ENCODE results near the gene ABCA13. TPM values are rescaled to one million over a fixed set of nuclear protein-coding genes. Genes with fewer than 3 reads are reported as not detected.
"Not testable (repeated sequence)": the region's sequence is repeated elsewhere in the genome, so short reads cannot be mapped to it uniquely, and the experiment has no call there.

The ABCA13 gene
- total RNA-seq, 1 donor from 2014 or later, result 0.20 TPM

DNA sequence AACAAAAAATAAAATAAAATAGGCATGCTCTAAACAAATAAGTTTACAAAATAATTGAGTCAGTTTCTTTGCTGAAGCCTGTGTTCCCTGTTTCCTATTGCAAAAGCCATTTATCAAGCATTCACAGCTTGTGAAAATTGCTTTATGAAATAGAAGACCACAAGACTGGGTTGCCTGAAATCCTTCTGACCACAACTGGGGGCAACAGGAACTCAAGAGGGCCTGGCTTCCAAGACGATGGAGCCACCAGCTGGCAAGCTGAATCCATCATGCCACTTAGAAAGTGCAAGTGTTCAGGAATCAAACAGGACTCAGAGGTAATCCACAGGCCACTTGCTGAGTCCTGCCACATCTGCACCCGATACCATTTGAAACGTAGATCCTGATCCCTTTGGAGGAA is 752 bp upstream of the ABCA13 start:
- intact Hi-C loops (cut with micrococcal nuclease), result no loop called here
- ATAC-seq (no peak), DNase-seq (no peak)

DNA sequence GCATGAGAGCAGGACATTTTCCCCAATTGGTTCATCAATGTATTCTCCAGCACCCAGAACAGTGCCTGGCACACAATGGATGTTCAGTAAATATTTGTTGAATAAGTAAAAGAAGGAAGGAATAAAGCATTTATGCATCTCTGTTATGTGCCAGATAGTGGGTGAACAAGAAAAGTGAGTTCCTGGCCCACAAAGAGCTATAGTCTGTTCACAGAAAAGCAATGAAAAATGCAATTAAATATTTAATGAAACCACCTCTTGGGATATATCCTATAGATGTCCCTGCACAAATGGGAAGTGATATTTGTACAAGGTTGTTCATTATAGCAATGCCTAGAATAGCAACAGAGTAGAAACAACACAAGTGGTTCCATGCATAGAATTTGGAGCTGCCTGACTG is 2.1 kb downstream of the ABCA13 start:
- no peak for DNase-seq
- intact Hi-C loops (cut with micrococcal nuclease), result no loop called here
- ATAC-seq, result no peak

DNA sequence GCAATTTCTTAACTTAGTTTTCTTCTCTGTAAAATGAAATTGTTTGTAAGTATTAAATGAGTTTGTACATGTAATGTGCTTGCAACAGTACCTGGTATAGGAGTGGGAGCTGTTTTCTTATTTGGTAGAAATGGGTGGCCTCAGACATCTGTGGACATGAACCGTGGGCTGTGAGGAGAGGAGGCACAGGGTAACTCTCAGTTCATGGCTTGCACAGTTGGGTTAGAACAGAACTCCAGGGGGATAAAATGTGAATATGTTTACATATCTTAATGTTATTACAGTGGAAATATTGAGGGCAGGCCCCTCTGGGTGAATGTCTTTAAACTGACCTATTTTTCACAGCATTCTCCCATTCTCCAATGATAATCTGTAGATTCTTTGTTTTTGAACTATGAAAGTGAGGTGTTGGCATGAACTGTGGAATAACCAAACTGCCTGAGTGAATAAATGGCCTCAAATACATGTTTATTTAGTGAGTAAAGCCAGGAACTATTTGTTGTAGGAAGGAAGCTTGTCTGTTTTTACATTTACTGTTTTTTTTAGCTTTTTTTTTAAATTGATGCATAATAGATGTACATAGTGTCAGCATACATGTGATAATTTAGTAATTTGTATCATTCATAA is 2.6 kb downstream of the ABCA13 start:
- intact Hi-C loops (cut with micrococcal nuclease), result no loop called here
- DNase-seq, result no peak
- no peak for ATAC-seq

DNA sequence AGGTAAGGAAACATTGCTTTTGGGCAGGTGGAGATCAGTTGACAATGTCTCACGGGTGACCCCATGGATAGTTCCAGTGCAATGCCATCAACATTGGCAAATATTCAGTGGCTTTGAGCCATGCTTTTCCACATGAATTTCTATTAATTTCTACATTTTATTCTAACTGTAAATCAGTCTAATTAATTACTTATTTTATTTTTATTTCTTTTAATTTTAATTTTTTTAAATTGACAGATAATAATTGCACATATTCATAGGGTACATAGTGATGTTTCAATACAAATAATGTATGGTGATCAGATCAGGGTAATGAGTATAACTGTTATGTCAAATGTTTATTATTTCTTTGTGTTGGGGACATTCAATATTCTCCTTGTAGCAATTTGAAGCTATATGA is 3.8 kb downstream of the ABCA13 start:
- no peak for DNase-seq
- no peak for ATAC-seq
- intact Hi-C loops (cut with micrococcal nuclease), result no loop called here

DNA sequence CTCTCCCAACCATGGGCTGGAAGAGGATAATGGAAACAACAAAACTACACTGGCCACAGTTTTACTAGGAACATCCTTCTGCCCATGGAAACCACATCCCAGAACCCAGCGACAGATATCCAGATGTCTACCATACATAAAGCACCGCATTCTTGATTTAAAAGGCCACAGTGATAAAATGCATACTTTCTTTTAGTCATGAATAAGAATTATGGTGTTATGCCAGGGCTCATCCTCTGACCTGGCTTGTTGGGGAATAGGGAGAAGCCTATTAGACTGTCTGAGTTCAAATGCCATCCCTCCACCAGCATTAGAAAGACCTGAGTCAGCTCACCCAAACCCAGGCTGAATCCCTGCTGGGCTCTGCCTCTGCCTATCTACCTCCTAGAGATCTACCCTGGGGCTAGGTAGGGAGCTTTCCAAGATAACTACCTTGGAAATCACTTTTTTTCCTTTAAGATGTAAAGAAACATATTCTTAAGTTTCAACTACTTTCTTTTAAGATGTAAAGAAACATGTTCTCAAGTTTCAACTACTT is 5.2 kb downstream of the ABCA13 start:
- ATAC-seq, result no peak
- no peak for DNase-seq
- intact Hi-C loops (cut with micrococcal nuclease), result no loop called here

DNA sequence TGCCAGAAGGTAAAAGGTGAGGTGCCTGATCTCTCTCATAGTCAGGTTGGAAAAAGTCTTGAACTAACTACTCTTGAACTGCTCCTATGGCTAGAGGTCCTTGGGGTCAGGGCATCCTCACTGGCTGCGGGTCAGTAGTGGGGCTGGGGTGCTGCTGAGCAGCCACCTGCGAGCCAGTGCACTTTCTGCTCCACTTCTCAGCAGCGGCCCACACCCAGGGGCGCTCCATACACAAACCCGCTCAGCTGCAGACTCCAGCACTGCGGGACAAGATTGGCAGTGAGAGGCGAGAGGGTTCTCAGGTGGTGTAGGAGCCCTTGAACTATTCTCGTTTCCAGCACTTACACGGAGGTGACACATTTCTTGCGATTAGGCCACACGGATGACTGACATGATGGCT is 6.0 kb downstream of the ABCA13 start:
- ATAC-seq (no peak), DNase-seq (no peak)
- intact Hi-C loops (cut with micrococcal nuclease), result no loop called here

DNA sequence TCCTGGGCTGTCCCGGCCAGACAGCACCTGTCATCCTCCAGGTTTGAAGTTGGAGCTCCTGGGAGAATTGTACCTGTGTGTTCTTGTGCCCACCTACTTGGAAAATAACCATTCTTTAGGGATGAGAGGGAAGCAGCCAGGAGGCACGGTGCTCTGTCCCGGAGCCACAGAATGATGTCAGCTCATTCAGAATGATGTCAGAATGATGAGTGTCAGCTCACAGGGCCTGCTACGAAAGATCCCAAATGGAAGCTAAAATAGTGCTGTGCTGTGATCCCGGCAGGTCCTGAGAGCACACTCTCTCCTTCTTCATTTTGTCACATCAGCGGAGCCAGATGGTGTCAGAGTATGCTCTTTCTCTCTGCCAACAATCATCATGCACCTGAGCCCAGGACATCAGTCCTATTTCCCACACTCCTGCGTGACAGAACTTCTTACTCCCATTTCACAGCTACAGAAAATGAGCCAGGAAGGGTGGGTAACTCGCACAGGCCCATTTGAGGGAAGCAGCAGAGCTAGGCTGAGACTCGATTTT is 8.3 kb downstream of the ABCA13 start:
- intact Hi-C loops (cut with micrococcal nuclease), result no loop called here
- no peak for ATAC-seq
- no peak for DNase-seq

DNA sequence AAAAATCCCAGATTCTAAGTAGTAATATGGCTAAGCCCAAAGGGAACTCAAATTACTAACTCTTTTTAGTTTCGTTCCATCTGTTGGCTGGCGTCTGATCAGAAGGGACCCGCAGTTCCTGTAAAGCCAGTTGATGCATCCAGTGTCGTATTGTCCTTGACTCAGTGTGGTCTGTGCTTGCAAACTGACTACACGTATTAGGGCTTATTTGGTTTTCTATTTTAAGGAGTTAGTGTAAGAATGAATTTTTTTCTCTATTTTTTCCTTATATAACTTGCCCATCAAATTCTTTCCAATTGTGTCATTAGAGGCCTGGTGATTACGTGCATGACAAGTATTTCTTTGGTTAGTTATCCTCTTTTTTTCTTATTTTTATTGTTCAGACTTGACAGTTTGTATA is 9.7 kb downstream of the ABCA13 start:
- no peak for ATAC-seq
- intact Hi-C loops (cut with micrococcal nuclease), result no loop called here
- DNase-seq, result no peak

DNA sequence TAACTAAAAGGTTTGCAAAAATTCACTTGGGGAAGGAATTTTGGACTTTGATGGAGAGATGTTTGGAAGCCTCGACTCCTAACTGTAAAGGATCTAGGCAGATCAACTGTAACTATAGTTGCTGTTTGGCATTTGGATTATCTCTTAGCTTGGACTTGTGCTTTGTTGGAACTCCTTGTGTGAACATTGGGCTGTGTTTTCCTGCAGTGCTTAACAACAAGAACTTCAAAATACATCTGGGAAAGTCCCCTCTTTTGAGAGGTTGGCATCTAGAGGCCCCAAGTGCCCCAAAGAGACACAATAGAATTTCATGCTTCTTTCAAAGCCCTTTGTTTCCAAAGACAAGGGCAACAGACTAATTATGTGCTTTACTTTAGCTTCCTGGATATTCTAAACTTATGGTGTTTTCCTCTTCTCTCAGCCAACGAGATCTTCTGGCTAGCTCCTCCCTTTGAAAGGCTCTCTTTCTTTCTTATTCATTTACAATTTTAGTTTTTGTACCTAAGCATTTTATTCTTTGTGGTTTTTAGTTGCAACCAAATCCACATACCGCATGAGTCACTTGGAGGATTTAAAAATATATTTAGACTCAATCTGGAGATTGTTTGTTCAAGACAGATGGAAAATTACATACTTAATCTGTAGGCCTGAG is 11.6 kb downstream of the ABCA13 start:
- intact Hi-C loops (cut with micrococcal nuclease), result no loop called here

DNA sequence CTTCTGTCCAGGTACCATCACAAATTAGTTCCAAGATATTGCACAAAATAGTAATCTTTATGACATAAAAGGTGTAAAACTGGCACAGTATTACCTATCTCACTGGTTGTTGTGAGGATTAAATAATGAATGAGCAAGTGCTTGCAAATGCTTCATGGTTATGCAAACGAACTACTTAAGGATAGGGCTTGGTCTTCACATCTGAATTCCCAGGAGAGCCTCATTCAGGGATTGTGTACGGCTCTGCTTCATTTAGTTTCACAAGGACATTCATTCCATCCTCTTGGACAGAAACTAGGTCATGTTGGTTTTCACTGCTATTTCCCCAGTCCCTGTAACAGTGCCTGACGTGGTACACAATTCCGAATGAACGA is 12.1 kb downstream of the ABCA13 start:
- DNase-seq, result no peak
- intact Hi-C loops (cut with micrococcal nuclease), result no loop called here
- ATAC-seq, result no peak

More for the DNA sequence above, 11.6 kb downstream of the ABCA13 start:
- no peak for DNase-seq
- no peak for ATAC-seq

DNA sequence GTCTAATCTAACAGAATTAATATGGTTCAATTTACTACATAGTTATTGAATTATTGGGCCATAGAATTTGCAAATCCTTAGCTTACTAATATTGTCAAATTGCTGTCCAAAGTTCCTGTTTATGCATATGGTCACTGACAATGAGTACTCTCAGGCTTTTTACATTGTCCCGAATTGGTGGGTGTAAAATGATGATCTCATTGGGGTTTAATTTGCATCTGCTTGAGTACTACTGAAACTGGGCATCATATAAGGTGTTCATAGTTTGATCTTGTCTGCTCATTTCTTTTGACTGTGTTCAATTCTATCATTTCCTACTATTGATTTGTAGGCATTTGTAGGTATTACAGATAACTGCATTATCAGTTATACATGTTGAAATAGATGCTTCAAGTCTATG is 12.7 kb downstream of the ABCA13 start:
- intact Hi-C loops (cut with micrococcal nuclease), result no loop called here
- DNase-seq (no peak), ATAC-seq (no peak)

DNA sequence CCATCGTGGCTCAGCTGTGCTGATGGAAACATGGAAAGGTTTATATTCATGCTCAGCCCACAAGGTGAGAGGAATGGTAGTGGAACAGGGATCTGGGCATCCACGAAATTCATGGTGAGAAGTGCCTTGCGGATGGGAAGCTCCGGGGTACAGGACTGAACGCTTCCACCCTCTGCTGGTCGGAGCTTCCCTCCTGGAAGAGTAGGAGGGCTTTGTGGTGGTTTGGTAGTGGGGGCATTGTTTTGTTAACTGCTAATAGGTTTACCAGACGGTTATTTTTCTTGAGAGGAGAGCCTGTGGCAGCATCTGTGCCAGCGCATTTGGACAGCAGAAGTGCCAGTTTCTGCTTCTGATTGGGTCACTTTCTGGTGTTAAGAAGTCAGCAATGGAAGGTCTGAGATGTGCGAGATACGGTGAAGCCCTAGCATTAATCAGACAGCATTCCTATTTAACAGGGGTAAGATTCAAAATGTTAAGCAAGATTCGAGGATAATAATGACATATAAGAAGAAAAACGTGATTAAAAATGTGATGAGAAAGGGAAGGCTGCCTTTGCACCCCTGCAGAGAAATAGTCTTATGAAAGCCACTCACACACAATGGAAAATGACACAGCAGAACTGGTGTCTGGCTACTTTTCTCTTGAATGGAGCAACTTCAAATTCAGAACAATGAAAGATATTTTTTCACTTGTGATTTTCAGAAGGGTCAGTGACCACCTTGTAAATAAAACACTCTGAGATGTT is 17.7 kb downstream of the ABCA13 start:
- intact Hi-C loops (cut with micrococcal nuclease), result no loop called here
- ATAC-seq, result no peak
- no peak for DNase-seq

DNA sequence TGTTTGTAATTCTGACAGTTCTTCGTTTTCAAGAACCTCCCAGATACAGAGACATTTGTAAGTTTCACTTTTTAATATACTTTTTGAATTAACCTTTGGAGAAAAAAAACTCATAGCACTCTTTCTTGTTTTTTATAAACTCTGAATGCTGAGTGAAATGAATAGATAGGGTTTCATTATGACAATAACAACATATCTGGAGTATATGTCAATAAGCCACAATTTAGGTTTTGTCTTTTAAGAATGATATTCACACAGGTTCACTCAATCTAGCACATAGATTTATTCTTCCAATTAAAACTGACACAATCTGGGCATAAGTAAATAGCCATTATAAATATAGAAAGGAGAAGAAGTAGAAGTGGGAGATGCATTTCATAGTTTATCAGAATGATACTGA is 21.7 kb downstream of the ABCA13 start:
- no peak for DNase-seq
- no peak for ATAC-seq
- intact Hi-C loops (cut with micrococcal nuclease), result no loop called here

DNA sequence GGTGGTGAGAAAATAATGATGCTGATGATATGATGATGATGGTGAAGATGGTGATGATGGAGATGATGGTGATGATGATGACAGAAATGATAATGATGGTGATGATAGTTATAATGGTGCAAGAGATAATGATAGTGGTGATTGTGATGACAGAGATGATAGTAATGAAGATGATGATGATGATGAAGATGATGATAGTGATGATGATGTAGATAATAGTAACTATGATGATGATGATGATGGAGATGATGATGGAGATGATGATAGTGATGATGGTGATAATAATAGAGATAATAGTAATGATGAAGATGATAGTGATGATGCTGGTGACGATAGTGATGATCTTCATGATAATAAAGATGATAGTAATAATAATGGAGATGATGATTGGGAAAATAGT is 22.2 kb downstream of the ABCA13 start:
- intact Hi-C loops (cut with micrococcal nuclease), result no loop called here
- DNase-seq (no peak), ATAC-seq (no peak)

DNA sequence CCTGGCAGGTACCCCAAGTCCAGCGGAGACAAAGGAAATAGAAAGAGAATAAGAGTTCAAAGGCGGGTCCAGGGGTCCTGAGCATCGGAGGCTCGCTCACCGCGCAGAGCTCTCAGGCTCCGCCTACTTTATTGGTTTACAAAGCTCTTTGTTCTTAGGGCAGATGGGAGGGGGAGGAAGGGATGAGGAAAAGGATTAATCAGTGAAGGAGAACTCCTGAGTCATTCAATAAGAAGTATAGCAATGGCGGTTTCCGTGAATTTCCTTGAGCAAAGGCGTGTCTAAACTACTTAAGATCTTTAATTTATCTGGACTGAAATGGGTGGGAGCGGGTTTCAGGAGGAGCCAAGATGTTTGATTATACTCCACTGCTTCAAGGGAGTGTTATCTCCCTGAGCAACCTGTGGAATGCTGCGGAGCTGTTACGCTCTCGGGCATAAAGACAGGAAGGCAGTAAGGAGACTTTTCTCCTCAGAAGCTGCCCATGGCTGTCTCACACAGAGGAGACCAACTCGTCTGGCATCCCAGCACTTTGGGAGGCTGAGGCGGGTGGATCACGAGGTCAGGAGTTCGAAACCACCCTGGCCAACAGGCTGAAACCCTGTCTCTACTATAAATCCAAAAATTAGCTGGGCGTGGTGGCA is 29.8 kb downstream of the ABCA13 start:
- DNase-seq; ATAC-seq; intact Hi-C loops (cut with micrococcal nuclease): not testable (repeated sequence)

DNA sequence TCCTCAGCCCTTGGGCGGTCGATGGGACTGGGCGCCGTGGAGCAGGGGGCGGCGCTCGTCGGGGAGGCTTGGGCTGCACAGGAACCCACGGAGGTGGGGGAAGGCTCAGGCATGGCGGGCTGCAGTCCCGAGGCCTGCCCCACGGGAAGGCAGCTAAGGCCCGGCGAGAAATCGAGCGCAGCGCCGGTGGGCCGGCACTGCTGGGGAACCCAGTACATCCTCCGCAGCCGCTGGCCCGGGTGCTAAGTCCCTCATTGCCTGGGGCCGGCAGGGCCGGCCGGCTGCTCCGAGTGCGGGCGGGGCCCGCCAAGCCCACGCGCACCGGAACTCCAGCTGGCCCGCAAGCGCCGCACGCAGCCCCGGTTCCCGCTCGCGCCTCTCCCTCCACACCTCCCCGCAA is 31.7 kb downstream of the ABCA13 start:
- intact Hi-C loops (cut with micrococcal nuclease); DNase-seq: not testable (repeated sequence)

DNA sequence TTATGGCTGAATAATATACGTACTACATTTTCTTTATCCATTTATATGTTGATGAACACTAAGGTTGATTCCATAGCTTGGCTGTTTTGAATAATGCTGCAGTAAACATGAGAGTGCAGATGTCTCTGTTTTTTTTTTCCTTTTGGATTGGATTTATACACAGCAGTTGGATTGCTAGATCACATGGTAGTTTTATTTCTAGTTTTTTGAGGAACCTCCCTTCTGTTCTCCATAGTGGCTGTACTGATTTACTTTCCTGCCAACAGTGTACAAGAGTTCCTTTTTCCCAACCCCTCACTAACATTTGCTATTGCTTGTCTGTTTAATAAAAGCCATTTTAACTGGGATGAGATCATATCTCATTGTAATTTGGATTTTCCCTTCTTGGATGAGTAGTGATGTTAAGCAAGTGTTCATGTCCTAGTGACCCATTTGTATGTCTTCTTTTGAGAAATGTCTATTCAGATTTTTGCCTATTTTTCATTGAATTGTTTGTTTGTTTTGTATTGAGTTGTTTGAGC is 36.0 kb downstream of the ABCA13 start:
- intact Hi-C loops (cut with micrococcal nuclease), result no loop called here
- ATAC-seq, result no peak
- DNase-seq, result no peak

More for the DNA sequence above, 31.7 kb downstream of the ABCA13 start:
- ATAC-seq, result not testable (repeated sequence)

DNA sequence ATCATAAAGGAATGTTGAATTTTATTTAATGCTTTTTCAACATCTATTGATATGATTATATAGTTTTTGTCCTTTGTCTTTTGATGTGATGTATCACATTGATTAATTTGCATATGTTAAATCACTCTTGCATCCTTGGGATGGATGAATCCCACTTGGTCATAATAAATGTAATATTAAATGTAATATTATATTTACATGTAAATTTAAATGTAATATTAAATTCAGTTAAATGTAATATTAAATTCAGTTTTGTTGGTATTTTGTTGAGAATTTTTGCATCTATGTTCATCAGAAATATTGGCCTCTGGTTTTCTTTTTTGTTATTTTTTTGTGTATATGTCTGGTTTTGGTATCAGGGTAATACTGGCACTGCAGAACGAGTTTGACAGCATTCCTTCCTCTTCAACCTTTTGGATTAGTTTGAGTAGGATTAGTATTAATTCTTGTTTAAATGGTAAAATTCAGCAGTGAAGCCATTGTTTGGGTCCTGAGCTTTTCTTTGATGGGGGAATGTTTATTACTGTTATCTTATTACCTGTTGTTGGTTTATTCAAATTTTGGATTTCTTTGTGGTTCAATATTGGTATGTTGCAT is 37.8 kb downstream of the ABCA13 start:
- intact Hi-C loops (cut with micrococcal nuclease), result no loop called here
- no peak for ATAC-seq

DNA sequence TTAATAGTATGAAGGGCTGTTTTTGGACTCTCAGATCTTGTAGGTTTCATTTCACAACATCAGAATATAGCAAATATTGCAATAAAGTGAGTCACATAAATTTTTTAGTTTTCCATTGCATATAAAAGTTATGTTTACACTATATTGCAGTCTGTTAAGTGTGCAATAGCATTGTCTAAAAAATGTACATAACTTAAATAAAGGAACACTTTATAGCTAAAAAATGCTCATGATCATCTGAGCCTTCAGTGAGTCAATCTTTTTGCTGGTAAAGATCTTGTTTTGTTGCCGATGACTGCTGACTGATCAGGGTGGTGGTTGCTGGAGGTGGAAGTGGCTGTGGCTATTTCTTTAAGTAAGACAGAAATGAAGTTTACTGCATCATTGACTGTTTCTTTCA is 42.0 kb downstream of the ABCA13 start:
- intact Hi-C loops (cut with micrococcal nuclease), result no loop called here
- no peak for ATAC-seq
- DNase-seq, result no peak

More for the DNA sequence above, 37.8 kb downstream of the ABCA13 start:
- DNase-seq, result no peak

Measured in left ventricle myocardium superior (tissue), 1 donor.